ENCODE measurements around the gene BATF3.

Gene BATF3

GRCh38 chr1:212683357-212683722 lies 16.3 kb downstream of the BATF3 start:
- DNase-seq, result no peak

GRCh38 chr1:212680680-212681389 lies 18.8 kb downstream of the BATF3 start:
- DNase-seq, result peak; percentile 76

- no peak for DNase-seq
These were observed 20.9 kb downstream of the BATF3 start for GRCh38 chr1:212678456-212679410.

DNA sequence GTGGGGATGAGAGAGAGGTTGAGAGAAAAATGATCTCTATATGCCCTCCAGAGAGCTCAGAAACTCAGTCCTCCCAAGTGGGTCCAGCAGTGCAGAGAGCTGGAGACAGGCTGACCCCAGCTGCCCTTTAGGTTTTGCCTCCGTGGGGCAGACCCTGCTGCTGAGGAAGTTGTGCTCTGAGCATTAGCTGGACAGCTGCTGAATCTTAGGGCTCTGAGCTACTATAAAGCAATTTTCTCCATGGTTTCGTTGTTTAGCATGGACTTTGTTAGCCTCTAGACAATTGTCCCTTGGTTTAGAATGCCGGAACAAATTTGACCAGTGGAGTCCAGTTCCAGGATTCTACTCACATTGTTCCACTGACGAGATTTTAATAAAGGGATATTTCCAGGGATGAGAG lies 22.1 kb downstream of the BATF3 start:
- no peak for DNase-seq

GRCh38 chr1:212677136-212677535 lies 22.5 kb downstream of the BATF3 start:
- no peak for DNase-seq

DNA sequence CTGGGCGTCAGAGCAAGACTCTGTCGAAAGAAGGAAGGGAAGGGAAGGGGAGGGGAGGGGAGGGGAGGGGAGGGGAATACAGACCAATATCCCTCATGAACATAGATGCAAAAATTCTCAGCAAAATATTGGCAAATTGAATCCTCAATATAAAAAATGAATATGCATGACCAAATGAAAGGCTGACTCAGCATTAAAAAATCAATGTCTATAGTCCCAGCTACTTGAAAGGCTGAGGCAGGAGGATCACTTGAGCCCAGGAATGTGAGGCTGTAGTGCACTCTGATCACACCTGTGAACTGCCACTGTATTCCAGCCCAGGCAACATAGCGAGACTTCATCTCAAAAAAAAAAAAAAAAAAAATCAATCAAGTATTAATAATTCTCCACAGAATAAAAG lies 24.0 kb downstream of the BATF3 start:
- DNase-seq, result no peak

- DNase-seq, result no peak
These were observed 24.8 kb downstream of the BATF3 start for GRCh38 chr1:212674872-212675271.

GRCh38 chr1:212671342-212672031 lies 28.2 kb downstream of the BATF3 start:
- DNase-seq, result peak; percentile 98

DNA sequence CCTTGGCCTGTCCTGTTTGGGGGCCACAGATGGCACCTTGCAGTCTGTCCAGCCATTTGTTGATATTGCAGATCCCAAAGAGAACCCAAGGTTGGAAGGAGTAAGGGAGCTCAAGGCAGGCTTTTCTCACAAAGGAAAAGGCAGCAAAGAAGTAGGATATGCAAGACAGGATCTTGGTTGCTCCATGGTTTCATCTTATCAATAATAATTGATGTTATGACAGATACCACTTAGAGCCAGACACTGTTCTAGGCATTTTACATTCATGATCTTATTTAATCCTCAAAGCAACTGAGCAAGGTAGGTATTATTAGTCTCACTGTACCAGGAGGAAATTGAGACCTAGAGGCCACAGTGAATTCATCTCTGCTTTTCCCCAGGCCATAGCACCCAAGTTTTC lies 28.8 kb downstream of the BATF3 start:
- DNase-seq, result no peak

- peak; percentile 16 for DNase-seq
These were observed 29.3 kb downstream of the BATF3 start for GRCh38 chr1:212670301-212670700.

DNA sequence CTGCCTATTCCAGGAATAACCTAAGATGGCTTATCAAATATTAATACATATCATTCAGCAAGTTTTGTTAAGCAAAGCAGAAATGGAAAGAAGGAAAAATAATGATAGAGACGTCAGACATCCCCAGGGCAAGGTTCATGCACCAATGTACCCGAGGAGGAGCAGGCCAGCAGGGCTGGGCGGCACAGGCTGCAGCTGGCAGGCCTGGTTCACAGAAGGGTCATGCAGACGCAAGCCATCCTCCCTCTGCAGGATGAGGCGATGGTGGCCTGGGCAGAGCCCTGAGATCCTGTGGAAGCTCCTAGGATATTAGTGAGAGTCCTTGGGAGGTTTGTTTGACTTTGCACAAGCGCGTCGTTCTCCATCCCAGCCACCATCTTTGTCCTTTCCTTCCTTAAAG lies 30.0 kb downstream of the BATF3 start:
- DNase-seq, result no peak

GRCh38 chr1:212669102-212669501 lies 30.5 kb downstream of the BATF3 start:
- peak; percentile 58 for DNase-seq

DNA sequence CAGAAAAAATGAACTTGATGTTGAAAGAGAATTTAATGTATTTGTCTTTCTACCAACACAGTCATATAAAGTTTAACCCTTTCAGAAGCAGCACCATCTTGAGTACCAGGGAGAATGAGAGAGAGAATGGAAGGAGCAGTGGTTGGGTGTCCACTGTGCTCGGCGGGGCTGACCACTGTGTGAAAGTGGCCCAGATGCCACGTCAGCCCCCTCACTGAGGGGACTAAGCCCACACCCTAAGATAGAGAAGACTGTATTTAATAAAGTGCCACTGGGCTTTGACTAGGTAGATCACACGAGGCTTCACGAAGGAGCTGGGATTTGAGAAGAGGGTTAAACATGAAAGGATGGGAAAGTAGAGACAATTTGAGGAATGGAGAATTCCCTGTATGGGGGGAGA lies 31.2 kb downstream of the BATF3 start:
- DNase-seq, result no peak

- peak; percentile 87 for DNase-seq
These were observed 32.2 kb downstream of the BATF3 start for GRCh38 chr1:212667223-212668139.

DNA sequence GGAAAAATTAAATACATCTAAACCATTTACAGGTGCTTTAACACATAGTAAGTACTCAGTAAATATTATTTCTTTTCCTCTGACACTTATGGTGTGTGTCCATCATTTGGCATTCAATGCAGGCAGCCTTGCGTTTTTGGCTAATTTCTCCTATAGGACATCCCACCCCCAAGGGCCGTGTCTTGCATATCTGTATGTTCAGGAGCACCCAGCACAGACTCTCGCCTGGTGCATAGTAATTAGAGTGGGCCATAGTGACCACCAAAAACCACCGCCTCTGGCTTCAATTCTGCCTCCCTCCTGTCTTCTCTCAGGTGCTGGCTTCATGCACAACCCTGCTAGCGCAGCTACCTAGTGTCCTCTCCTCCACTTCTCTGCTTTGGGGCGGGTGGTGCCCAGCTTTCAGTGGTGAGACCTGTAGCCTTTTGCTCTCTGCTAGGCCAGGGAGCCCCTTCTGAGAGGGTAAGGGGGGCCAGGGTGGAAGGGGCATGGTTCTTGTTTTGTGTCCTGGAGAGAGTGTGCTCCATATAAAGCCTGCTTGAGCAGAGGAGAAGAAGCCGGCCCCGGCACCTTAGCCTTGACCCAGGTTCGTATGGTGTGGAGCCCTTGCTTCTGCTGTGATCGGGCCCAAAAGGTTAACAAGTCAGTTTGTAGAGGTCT lies 33.4 kb downstream of the BATF3 start:
- DNase-seq, result peak; percentile 41

DNA sequence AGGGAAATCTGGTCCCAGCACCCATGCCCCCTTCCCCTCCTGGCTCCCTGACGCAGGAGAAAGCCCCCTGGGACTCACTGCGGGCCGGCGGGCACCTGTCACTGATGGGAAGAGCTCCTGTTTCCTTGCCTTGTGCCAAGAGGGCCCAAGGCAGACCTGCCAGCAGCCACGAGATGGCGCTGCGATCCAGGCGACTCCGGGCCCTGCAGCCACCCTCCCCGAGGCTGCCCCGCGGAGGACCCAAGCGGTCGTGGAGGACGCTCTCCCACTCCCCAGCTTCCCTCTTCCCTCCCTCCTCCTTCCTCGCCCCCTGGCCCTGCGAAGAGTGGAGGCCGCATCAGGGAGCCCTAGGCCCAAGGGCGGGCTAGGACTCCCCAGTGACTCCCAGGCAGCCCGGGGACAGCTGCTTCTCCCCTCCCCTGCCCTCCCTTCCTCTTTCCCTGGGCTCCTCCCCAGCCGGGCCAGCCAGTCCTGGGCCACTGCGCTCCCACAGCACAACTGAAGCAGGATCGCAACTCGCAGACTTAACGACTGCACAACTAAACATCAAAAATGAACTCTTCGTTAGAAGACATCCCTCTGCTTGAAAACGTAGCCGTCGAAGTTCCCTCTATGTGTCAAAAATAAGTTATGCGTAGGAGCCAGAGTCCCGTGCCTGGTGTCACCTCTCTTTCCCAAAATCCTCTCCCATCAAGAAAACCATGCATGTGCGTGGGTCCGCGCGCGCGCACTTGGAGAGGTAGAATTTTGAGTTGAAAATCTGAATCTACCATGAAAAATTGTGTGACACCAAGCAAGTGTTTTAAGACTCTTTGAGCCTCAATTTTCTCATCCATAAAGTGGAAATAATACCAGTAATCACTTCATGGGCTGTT lies 34.2 kb downstream of the BATF3 start:
- DNase-seq, result peak; percentile 95

DNA sequence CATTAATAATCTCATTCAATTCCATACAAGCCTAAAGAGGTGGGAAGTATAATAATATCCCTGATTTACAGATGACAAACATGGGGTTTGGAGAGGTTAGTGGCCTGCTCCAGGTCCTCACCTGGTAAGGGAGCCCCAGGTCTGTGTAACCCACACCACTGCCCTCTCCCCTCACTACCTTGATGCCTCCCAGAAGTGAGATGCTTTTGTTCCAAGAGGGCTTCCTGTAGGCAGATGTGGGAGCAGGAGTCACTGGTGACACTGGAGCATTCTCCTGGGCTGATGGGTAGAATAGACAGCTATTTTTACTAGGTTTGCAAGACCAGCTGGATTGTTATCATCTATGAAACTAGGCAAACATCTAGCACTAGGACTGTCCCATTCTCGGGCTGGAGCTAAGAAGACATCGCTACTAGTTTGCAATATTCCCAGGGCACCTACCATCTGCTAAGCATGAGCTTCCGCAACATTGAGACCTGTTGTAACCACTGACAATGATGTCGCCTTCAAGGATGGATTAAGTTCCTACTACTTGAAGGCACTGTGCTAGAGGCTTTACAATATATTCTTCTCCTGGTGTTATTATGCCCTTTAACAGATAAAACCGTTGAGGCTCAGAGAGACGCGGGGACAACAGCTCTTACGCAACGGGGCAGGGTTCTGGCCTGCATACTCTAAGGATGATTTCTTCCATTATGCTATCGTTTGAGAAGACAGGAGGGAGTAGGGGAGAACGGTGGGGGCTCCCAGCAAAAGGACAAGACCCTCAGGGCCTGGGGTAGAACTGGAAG lies 35.0 kb downstream of the BATF3 start:
- DNase-seq, result no peak

DNA sequence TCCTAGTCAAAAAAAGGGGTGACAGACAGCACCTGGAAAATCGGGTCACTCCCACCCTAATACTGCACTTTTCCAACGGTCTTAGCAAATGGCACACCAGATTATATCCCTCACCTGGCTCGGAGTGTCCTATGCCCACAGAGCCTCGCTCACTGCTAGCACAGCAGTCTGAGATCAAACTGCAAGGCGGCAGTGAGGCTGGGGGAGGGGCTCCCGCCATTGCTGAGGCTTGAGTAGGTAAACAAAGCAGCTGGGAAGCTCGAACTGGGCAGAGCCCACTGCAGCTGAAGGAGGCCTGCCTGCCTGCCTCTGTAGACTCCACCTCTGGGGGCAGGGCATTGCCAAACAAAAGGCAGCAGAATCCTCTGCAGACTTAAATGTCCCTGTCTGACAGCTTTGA lies 41.4 kb downstream of the BATF3 start:
- DNase-seq, result peak; percentile 40

GRCh38 chr1:212656730-212657129 lies 42.9 kb downstream of the BATF3 start:
- no peak for DNase-seq

All from DMS53 (cell line).